ENCODE measurements around the gene IL27RA. TPM values are rescaled to one million over a fixed set of nuclear protein-coding genes. Genes with fewer than 3 reads are reported as not detected.
A peak's percentile ranks its signal among the peaks of the same experiment; 100 is the strongest.
"Not testable (repeated sequence)": the region's sequence is repeated elsewhere in the genome, so short reads cannot be mapped to it uniquely, and the experiment has no call there.

IL27RA gene
- total and polyA plus RNA-seq, 2 of the 4 experiments (the other 2 are of a cell fraction): 2.9 to 5.1 TPM

GRCh38 chr19:14042659-14043608 is 11.4 kb downstream of the IL27RA start:
- DNase-seq (peak; percentile 50), ATAC-seq (ENCODE audit: low read depth) (peak; percentile 72)
- H4K20me1 ChIP-seq (ENCODE audit: insufficient read depth, low read length); H3K9me1 ChIP-seq (ENCODE audit: insufficient read depth, low read length); BruUV-seq (replicated peaks); H2AK5ac ChIP-seq (ENCODE audit: low read depth, low read length); H3K18ac ChIP-seq (ENCODE audit: low read depth, low read length); H2BK120ac ChIP-seq (ENCODE audit: low read depth, low read length); H3K9me3 ChIP-seq (ENCODE audit: control insufficient read depth, insufficient read depth, low read length); H4K5ac ChIP-seq (ENCODE audit: low read depth, low read length); intact Hi-C loops (cut with micrococcal nuclease); H3K4me1 ChIP-seq (ENCODE audit: control insufficient read depth, insufficient read depth, low read length); H3K56ac ChIP-seq (ENCODE audit: extremely low read depth, insufficient read depth, low read length); H3K79me1 ChIP-seq (ENCODE audit: low read depth in 1 of 2, low read length in 2 of 2); H3K4me3 ChIP-seq (ENCODE audit: insufficient read depth, low read depth, low read length); H3K4me2 ChIP-seq (ENCODE audit: low read depth, low read length); POLR2A ChIA-PET (ENCODE audit: unreplicated experiment); H4K91ac ChIP-seq (ENCODE audit: insufficient read depth, low read depth, low read length); H3K27ac ChIP-seq (ENCODE audit: insufficient read depth, low read length); H2BK20ac ChIP-seq (ENCODE audit: low read depth, low read length); H3K14ac ChIP-seq (replicated peaks; ENCODE audit: low read depth, low read length); H3K4ac ChIP-seq (ENCODE audit: low read depth, low read length); H3K27me3 ChIP-seq (ENCODE audit: control insufficient read depth, insufficient read depth, low read length); in situ Hi-C loops (cut with MboI; ENCODE audit: low sequenced_read_pairs); H4K8ac ChIP-seq (ENCODE audit: low read depth in 2 of 2, low read length in 2 of 2); H3K36me3 ChIP-seq (ENCODE audit: control insufficient read depth, insufficient read depth, low read length); H2BK5ac ChIP-seq (ENCODE audit: low read depth, low read length, poor library complexity, severe bottlenecking); dilution Hi-C loops (cut with HindIII; ENCODE audit: low sequenced_read_pairs, unreplicated experiment); H3K9ac ChIP-seq (ENCODE audit: low read depth, low read length); H3K23ac ChIP-seq (ENCODE audit: low read depth, low read length); H2BK15ac ChIP-seq (ENCODE audit: low read depth, low read length): not testable (repeated sequence)
- TF ChIP-seq CTCF (conservative IDR thresholded peaks at IDR 0.05; ENCODE audit: low read depth, low read length): peak; percentile 53
- peak; percentile 23; the same call in 1 of the 2 replicates for TF ChIP-seq MAZ (IDR thresholded peaks at IDR 0.05; ENCODE audit: borderline replicate concordance, low read depth, low read length)
- peak; percentile 22; the same call in 1 of the 2 replicates for TF ChIP-seq RAD21 (IDR thresholded peaks at IDR 0.05; ENCODE audit: low read length)
- CTCF ChIA-PET: interaction anchor here (0.6 to 1.5 kb wide), 4 partner anchors 14 to 29 kb away, joined by 3 to 6 read pairs (median 4); partner anchors contain the start of gene MISP3
- Histone ChIP-seq H2AK9ac (replicated peaks; ENCODE audit: low read depth, low read length, poor library complexity) (peak overlapping the region; percentile 77), H2AFZ (replicated peaks; ENCODE audit: low read length, poor library complexity) (peak overlapping the region; percentile 61)
- 48% methylated on average over 2 of the region's 19 CpGs; no CpG with 5 or more reads in 1 of the 2 experiments for WGBS, 2 experiments (ENCODE audit: extremely low coverage in 2 of 2, insufficient read length in 1 of 2)

- H4K5ac ChIP-seq (ENCODE audit: low read depth, low read length); H2BK20ac ChIP-seq (ENCODE audit: low read depth, low read length); H3K9me1 ChIP-seq (ENCODE audit: insufficient read depth, low read length); H2BK120ac ChIP-seq (ENCODE audit: low read depth, low read length); H3K23ac ChIP-seq (ENCODE audit: low read depth, low read length); H3K9ac ChIP-seq (ENCODE audit: low read depth, low read length); H3K36me3 ChIP-seq (ENCODE audit: control insufficient read depth, insufficient read depth, low read length); dilution Hi-C loops (cut with HindIII; ENCODE audit: low sequenced_read_pairs, unreplicated experiment); H3K4me3 ChIP-seq (ENCODE audit: insufficient read depth, low read depth, low read length); H4K8ac ChIP-seq (ENCODE audit: low read depth in 2 of 2, low read length in 2 of 2); intact Hi-C loops (cut with micrococcal nuclease); in situ Hi-C loops (cut with MboI; ENCODE audit: low sequenced_read_pairs); H2AFZ ChIP-seq (replicated peaks; ENCODE audit: low read length, poor library complexity); H3K56ac ChIP-seq (ENCODE audit: extremely low read depth, insufficient read depth, low read length); DNase-seq; H2AK5ac ChIP-seq (ENCODE audit: low read depth, low read length); H2BK5ac ChIP-seq (ENCODE audit: low read depth, low read length, poor library complexity, severe bottlenecking); BruUV-seq (replicated peaks); H3K4ac ChIP-seq (ENCODE audit: low read depth, low read length); H4K91ac ChIP-seq (ENCODE audit: insufficient read depth, low read depth, low read length); H3K79me1 ChIP-seq (ENCODE audit: low read depth in 1 of 2, low read length in 2 of 2); H3K4me2 ChIP-seq (ENCODE audit: low read depth, low read length); H3K27me3 ChIP-seq (ENCODE audit: control insufficient read depth, insufficient read depth, low read length); ATAC-seq (ENCODE audit: low read depth); H3K14ac ChIP-seq (replicated peaks; ENCODE audit: low read depth, low read length); H3K4me1 ChIP-seq (ENCODE audit: control insufficient read depth, insufficient read depth, low read length); H4K20me1 ChIP-seq (ENCODE audit: insufficient read depth, low read length); H2AK9ac ChIP-seq (replicated peaks; ENCODE audit: low read depth, low read length, poor library complexity); H2BK15ac ChIP-seq (ENCODE audit: low read depth, low read length); H3K27ac ChIP-seq (ENCODE audit: insufficient read depth, low read length); H3K18ac ChIP-seq (ENCODE audit: low read depth, low read length); POLR2A ChIA-PET (ENCODE audit: unreplicated experiment); H3K9me3 ChIP-seq (ENCODE audit: control insufficient read depth, insufficient read depth, low read length): not testable (repeated sequence)
- CTCF ChIA-PET: interaction anchor here (1.2 to 2.2 kb wide), 2 partner anchors 12 to 17 kb away, joined by 4 to 9 read pairs; partner anchors contain the start of gene IL27RA
- no CpG with 5 or more reads among the region's 10 CpGs for WGBS, 2 experiments (ENCODE audit: extremely low coverage in 2 of 2, insufficient read length in 1 of 2)
Observed at GRCh38 chr19:14047866-14048265, 16.3 kb downstream of the IL27RA start.

Data from IMR-90 (cell line).